GM12878 (cell line): ENCODE data around the gene HNF4A. TPM values are rescaled to one million over a fixed set of nuclear protein-coding genes. Genes with fewer than 3 reads are reported as not detected.

Source experiments
- ATAC-seq: fragments of 200-7000 bp; cut with Tn5 transposase; 3 replicates; pipeline ENCODE4 v1.9.1; 2020; ENCODE audit warnings: mild to moderate bottlenecking, moderate library complexity
- BruUV-seq: library from RNA; stranded (reverse); fragments of 400-500 nt; replicated peaks from 2 replicates; lab custom pipeline; 2021; lab: Mats Ljungman, UMichigan
- CTCF ChIA-PET: fragments of 300-600 bp; sonication (Branson Sonifier 250); formaldehyde crosslinking; extraction: SDS; loops from one replicate; lab custom pipeline; 2021; ENCODE audit warnings: inconsistent platforms; lab: Yijun Ruan, JAX
- POLR2A ChIA-PET: fragments of 350-600 bp; formaldehyde crosslinking; extraction: SDS; loops from one replicate; lab custom pipeline; 2021; ENCODE audit warnings: inconsistent platforms; lab: Charles Lee
- RAD21 ChIA-PET: fragments of 300-600 bp; sonication (Branson Sonifier 250); formaldehyde crosslinking; loops from one replicate; lab custom pipeline; 2023; ENCODE audit warnings: antibody characterized with exemption; ENCODE audit not compliant: unreplicated experiment; lab: Charles Lee
- SMC1A ChIA-PET: fragments of 300-600 bp; sonication (Branson Sonifier 250); formaldehyde crosslinking; loops from one replicate; lab custom pipeline; 2023; ENCODE audit not compliant: unreplicated experiment, uncharacterized antibody; lab: Charles Lee
- DNase-seq: peaks from one replicate; pipeline ENCODE4 v3.0.0-alpha.2; 2011; ENCODE audit warnings: low read depth, low spot score
- FAIRE-seq: peaks from 3 replicates; lab custom pipeline; 2011; peaks lifted over from hg19 to GRCh38; lab: Jason Lieb, UNC
- H2AFZ ChIP-seq: 2 replicates; pipeline ENCODE4 v1.6.0; 2011; ENCODE audit warnings: low read depth, low read length, control low read depth; ENCODE audit not compliant: control insufficient read depth
- H3K27ac ChIP-seq: 2 replicates; pipeline ENCODE4 v1.5.1; 2011; ENCODE audit warnings: control low read depth; ENCODE audit not compliant: control insufficient read depth, insufficient read depth
- H3K27me3 ChIP-seq, 2 experiments: replicated peaks in 1 of 2; 2 replicates each; pipeline versions ENCODE4 v1.6.0 to v1.6.1; 2011; ENCODE audit warnings: low read length in 1 of 2; ENCODE audit not compliant: control insufficient read depth in 2 of 2, insufficient read depth in 2 of 2
- H3K36me3 ChIP-seq, 2 experiments: 2 replicates each; pipeline ENCODE4 v1.5.1; 2011; ENCODE audit warnings: low read length in 1 of 2; ENCODE audit not compliant: control insufficient read depth in 2 of 2, insufficient read depth in 2 of 2
- H3K4me1 ChIP-seq: 2 replicates; pipeline ENCODE4 v1.6.1; 2011; ENCODE audit warnings: mild to moderate bottlenecking, low read length, moderate library complexity, mixed read lengths; ENCODE audit not compliant: control insufficient read depth, insufficient read depth
- H3K4me2 ChIP-seq: 2 replicates; pipeline ENCODE4 v1.6.0; 2011; ENCODE audit warnings: control low read depth; ENCODE audit not compliant: control insufficient read depth, insufficient read depth
- H3K4me3 ChIP-seq: fragments of 200-600 bp; sonication (generic); 2 replicates; pipeline ENCODE4 v1.5.1; 2016
- H3K79me2 ChIP-seq: 2 replicates; pipeline ENCODE4 v1.6.0; 2011; ENCODE audit warnings: low read length; ENCODE audit not compliant: control insufficient read depth, insufficient read depth
- H3K9ac ChIP-seq: 2 replicates; pipeline ENCODE4 v1.8.0; 2011; ENCODE audit warnings: low read length, control low read depth, mixed read lengths; ENCODE audit not compliant: control insufficient read depth, insufficient read depth
- H3K9me3 ChIP-seq: replicated peaks from 3 replicates; pipeline ENCODE4 v1.5.1; 2011; ENCODE audit warnings: mild to moderate bottlenecking, low read length; ENCODE audit not compliant: control insufficient read depth, insufficient read depth
- H4K20me1 ChIP-seq: 2 replicates; pipeline ENCODE4 v1.6.0; 2011; ENCODE audit not compliant: control insufficient read depth, insufficient read depth
- BACH1 ChIP-seq: fragments of 450-650 bp; IDR thresholded peaks from 2 replicates; pipeline ENCODE4 v1.6.1; 2017; ENCODE audit warnings: mild to moderate bottlenecking, borderline replicate concordance
- BCL11A ChIP-seq: IDR thresholded peaks from 2 replicates; pipeline ENCODE4 v1.6.1; 2011; ENCODE audit warnings: low read depth, low read length
- BMI1 ChIP-seq: fragments of 450-650 bp; IDR thresholded peaks from 2 replicates; pipeline ENCODE4 v1.6.1; 2016; ENCODE audit warnings: mild to moderate bottlenecking, moderate library complexity, borderline replicate concordance
- EZH2 ChIP-seq: IDR thresholded peaks from 2 replicates; pipeline ENCODE4 v1.6.1; 2012; ENCODE audit warnings: low read depth, mild to moderate bottlenecking, control low read depth, inconsistent platforms, low read length, borderline replicate concordance; ENCODE audit not compliant: control insufficient read depth
- FOXM1 ChIP-seq: IDR thresholded peaks from 2 replicates; pipeline ENCODE4 v1.6.1; 2012; ENCODE audit warnings: low read depth, mild to moderate bottlenecking, inconsistent platforms, low read length, moderate library complexity
- IKZF2 ChIP-seq, 2 experiments: fragments of 450-650 bp; IDR thresholded peaks; 2 replicates each; pipeline ENCODE4 v1.6.1; 2017; ENCODE audit warnings: mild to moderate bottlenecking in 2 of 2, moderate library complexity in 2 of 2
- MEF2B ChIP-seq: fragments of 450-650 bp; IDR thresholded peaks from 2 replicates; pipeline ENCODE4 v1.6.1; 2018; ENCODE audit warnings: mild to moderate bottlenecking, moderate library complexity; ENCODE audit not compliant: partially characterized antibody, poor library complexity, severe bottlenecking
- NFIC ChIP-seq: IDR thresholded peaks from 2 replicates; pipeline ENCODE4 v1.6.1; 2012; ENCODE audit warnings: low read depth, mild to moderate bottlenecking, inconsistent platforms, low read length, moderate library complexity
- POLR2A ChIP-seq: IDR thresholded peaks from 2 replicates; pipeline ENCODE4 v1.6.1; 2011; ENCODE audit warnings: low read depth, mild to moderate bottlenecking, low read length
- RB1 ChIP-seq: fragments of 450-650 bp; formaldehyde crosslinking; IDR thresholded peaks from 2 replicates; pipeline ENCODE4 v1.6.1; 2017; ENCODE audit warnings: mild to moderate bottlenecking, borderline replicate concordance
- TCF7 ChIP-seq: IDR thresholded peaks from 2 replicates; pipeline ENCODE4 v1.6.1; 2014; ENCODE audit warnings: antibody characterized with exemption, borderline replicate concordance
- USF2 ChIP-seq: IDR thresholded peaks from 2 replicates; pipeline ENCODE4 v1.6.1; 2011; ENCODE audit warnings: low read depth, low read length, improper control_type of control experiment, borderline replicate concordance
- WGBS: methylation state at CpG from one replicate; pipeline ENCODE4 v1.1.6; 2016; ENCODE audit warnings: low lambda C conversion rate; ENCODE audit not compliant: insufficient replicate concordance, insufficient coverage; ENCODE audit errors: missing lambda C conversion rate; 5-methylcytosine and 5-hydroxymethylcytosine counted together
- in situ Hi-C: fragments of 300-500 bp; cut with MboI; formaldehyde crosslinking; loops from 9 replicates; pipeline ENCODE4 v1.14.3; 2018; ENCODE audit warnings: mixed read lengths
- intact Hi-C: fragments of 100-400 bp; cut with micrococcal nuclease; formaldehyde crosslinking; loops from one replicate; pipeline ENCODE4 v1.14.2; 2022; ENCODE audit not compliant: unreplicated experiment
- polyA plus RNA-seq, 11 experiments: library from polyadenylated mRNA; depleted of rRNA in 4 of 11; unstranded in 6 of 11; stranded (reverse) in 5 of 11; fragments of >200 nt; fragmentation: Nextera tagmentation in 4 of 11; fragmentation: Illumina TruSeq in 1 of 11; extraction: Ambion mirVana in 4 of 11; extraction: Trizol in 1 of 11; gene quantifications; 1 replicate in 1 of 11; 2 replicates in 10 of 11; pipeline versions ENCODE4 v1.2.1 to v1.2.3, GENCODE V29; 2011 to 2016; ENCODE audit warnings: inconsistent platforms in 2 of 11, missing spikeins in 2 of 11, low read depth in 1 of 11
- total RNA-seq, 4 experiments: library from RNA; depleted of rRNA in 3 of 4; stranded (reverse); fragments of >200 nt in 3 of 4; fragmentation: Illumina TruSeq in 1 of 4; extraction: Trizol in 1 of 4; gene quantifications; 2 replicates each; pipeline versions ENCODE4 v1.2.1 to v1.2.3, GENCODE V29; 2013 to 2021
- TF ChIP-seq, protein P1 (sequence below): IDR thresholded peaks from 2 replicates; pipeline ENCODE4 v1.6.1; 2011; ENCODE audit warnings: borderline replicate concordance, low read depth, mild to moderate bottlenecking, moderate library complexity, low read length; ENCODE audit not compliant: insufficient read depth, poor library complexity, severe bottlenecking
- TF ChIP-seq, protein P2 (sequence below): fragments of 450-650 bp; IDR thresholded peaks from 2 replicates; pipeline ENCODE4 v1.6.1; 2018; ENCODE audit warnings: borderline replicate concordance, mild to moderate bottlenecking; ENCODE audit not compliant: partially characterized antibody
- TF ChIP-seq, protein P3 (sequence below): fragments of 150-350 bp; IDR thresholded peaks from 2 replicates; pipeline ENCODE4 v1.6.1; 2016; ENCODE audit warnings: low read depth, low read length

HNF4A gene
- total and polyA plus RNA-seq, 10 of the 15 experiments (the other 5 are each of a cell fraction or from before 2014, with no cell fraction given) = 0.21 TPM; not detected in 9

- no peak overlapping the region for H2AFZ ChIP-seq
- CTCF ChIA-PET = no interaction called here
- H3K79me2 ChIP-seq = no peaks in the 10 kb centered on the region
- POLR2A ChIA-PET = no interaction called here
- in situ Hi-C loops (no loop called here), intact Hi-C loops (no loop called here)
- H3K27me3 ChIP-seq = peaks cover 0 to 1% of the 10 kb centered on the region in 2 experiments; a peak in 2 of 4 replicates
- SMC1A ChIA-PET = interaction anchor here (0.6 kb wide), 1 partner anchor 917 kb away, joined by 3 read pairs; no protein-coding TSS in a partner anchor
- FAIRE-seq (no peak), ATAC-seq (no peak), DNase-seq (no peak)
- no peaks in the 10 kb centered on the region for H4K20me1 ChIP-seq
- no TSS peak for BruUV-seq
- H3K36me3 ChIP-seq = no peaks in the 10 kb centered on the region
- H3K27ac ChIP-seq = no peak overlapping the region
- H3K4me3 ChIP-seq = no peak overlapping the region
- no peak overlapping the region for H3K4me2 ChIP-seq
- no peaks in the 10 kb centered on the region for H3K9me3 ChIP-seq
- RAD21 ChIA-PET = no interaction called here
- WGBS = 32% methylated on average over 11 of the region's 11 CpGs
- no peak overlapping the region for H3K9ac ChIP-seq
- no peaks in the 10 kb centered on the region for H3K4me1 ChIP-seq
- TF ChIP-seq TCF7 = no peak
- no peak for TF ChIP-seq BACH1
- no peak for TF ChIP-seq POLR2A
- TF ChIP-seq RB1 = no peak
- no peak for TF ChIP-seq MEF2B
- TF ChIP-seq FOXM1 = no peak
- no peak for TF ChIP-seq EZH2
- no peak for TF ChIP-seq USF2
- TF ChIP-seq IKZF2 (IDR thresholded peaks at IDR 0.05) = no peak
- TF ChIP-seq NFIC = no peak
- TF ChIP-seq, protein P1, sequence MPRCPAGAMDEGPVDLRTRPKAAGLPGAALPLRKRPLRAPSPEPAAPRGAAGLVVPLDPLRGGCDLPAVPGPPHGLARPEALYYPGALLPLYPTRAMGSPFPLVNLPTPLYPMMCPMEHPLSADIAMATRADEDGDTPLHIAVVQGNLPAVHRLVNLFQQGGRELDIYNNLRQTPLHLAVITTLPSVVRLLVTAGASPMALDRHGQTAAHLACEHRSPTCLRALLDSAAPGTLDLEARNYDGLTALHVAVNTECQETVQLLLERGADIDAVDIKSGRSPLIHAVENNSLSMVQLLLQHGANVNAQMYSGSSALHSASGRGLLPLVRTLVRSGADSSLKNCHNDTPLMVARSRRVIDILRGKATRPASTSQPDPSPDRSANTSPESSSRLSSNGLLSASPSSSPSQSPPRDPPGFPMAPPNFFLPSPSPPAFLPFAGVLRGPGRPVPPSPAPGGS = no peak
- TF ChIP-seq BMI1 = no peak
- TF ChIP-seq, protein P2, sequence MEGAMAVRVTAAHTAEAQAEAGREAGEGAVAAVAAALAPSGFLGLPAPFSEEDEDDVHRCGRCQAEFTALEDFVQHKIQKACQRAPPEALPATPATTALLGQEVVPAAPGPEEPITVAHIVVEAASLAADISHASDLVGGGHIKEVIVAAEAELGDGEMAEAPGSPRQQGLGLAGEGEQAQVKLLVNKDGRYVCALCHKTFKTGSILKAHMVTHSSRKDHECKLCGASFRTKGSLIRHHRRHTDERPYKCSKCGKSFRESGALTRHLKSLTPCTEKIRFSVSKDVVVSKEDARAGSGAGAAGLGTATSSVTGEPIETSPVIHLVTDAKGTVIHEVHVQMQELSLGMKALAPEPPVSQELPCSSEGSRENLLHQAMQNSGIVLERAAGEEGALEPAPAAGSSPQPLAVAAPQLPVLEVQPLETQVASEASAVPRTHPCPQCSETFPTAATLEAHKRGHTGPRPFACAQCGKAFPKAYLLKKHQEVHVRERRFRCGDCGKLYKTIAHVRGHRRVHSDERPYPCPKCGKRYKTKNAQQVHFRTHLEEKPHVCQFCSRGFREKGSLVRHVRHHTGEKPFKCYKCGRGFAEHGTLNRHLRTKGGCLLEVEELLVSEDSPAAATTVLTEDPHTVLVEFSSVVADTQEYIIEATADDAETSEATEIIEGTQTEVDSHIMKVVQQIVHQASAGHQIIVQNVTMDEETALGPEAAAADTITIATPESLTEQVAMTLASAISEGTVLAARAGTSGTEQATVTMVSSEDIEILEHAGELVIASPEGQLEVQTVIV = no peak
- TF ChIP-seq, protein P3, sequence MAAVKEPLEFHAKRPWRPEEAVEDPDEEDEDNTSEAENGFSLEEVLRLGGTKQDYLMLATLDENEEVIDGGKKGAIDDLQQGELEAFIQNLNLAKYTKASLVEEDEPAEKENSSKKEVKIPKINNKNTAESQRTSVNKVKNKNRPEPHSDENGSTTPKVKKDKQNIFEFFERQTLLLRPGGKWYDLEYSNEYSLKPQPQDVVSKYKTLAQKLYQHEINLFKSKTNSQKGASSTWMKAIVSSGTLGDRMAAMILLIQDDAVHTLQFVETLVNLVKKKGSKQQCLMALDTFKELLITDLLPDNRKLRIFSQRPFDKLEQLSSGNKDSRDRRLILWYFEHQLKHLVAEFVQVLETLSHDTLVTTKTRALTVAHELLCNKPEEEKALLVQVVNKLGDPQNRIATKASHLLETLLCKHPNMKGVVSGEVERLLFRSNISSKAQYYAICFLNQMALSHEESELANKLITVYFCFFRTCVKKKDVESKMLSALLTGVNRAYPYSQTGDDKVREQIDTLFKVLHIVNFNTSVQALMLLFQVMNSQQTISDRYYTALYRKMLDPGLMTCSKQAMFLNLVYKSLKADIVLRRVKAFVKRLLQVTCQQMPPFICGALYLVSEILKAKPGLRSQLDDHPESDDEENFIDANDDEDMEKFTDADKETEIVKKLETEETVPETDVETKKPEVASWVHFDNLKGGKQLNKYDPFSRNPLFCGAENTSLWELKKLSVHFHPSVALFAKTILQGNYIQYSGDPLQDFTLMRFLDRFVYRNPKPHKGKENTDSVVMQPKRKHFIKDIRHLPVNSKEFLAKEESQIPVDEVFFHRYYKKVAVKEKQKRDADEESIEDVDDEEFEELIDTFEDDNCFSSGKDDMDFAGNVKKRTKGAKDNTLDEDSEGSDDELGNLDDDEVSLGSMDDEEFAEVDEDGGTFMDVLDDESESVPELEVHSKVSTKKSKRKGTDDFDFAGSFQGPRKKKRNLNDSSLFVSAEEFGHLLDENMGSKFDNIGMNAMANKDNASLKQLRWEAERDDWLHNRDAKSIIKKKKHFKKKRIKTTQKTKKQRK = no peak
- no peak for TF ChIP-seq BCL11A
These were observed 48.0 kb downstream of the HNF4A start for GRCh38 chr20:44403194-44404112.
